Measurements from ENCODE around the gene TMIGD1. TPM values are rescaled to one million over a fixed set of nuclear protein-coding genes. Genes with fewer than 3 reads are reported as not detected.

TMIGD1 gene
- total and polyA plus RNA-seq, 2 of the 13 experiments (the other 11 are each of a cell fraction or from before 2014, with no cell fraction given) = not detected

DNA sequence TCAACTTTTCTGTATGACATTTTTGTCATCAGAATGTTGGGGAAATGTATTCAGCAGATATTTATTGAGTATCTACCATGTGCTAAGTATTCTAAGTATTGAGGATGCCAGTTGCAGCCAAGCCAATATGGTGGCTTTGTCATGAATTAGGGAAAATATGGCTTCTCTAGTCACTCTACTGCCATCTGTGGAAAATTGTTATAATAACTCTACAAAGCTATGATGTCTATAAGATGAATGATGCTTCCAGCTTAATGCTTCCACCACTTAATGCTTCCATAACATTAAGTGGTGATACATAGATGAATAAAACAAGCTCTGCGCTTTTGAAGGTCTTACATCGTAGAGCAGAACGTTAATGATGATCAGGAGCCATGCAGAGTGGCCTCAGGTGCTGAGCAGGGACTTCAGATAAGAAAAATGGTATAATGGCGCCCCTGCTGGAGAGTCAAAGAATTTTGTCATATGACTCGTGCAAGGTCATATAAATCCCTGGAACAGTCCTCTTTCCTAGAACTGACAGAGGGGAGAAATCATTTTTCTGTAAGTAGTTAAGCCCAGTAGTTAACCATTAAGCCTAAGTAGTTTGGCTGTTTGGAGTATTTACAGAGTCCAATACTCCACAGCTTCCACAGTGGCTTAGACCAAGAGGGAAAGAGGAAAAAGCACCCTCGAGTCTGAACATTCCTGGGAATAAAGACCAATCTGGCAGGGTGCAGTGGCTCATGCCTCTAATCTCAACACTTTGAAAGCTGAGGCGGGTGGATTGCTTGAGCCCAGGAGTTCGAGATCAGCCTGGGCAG lies 2.7 kb upstream of the TMIGD1 start (continued):
- no peak for TF ChIP-seq ATF7 (IDR thresholded peaks at IDR 0.05)
- no peak for TF ChIP-seq ATF7 (CRISPR knock-in tag; IDR thresholded peaks at IDR 0.05)
- no peak for TF ChIP-seq MTF1 (CRISPR knock-in tag; IDR thresholded peaks at IDR 0.05)
- TF ChIP-seq, protein P1, sequence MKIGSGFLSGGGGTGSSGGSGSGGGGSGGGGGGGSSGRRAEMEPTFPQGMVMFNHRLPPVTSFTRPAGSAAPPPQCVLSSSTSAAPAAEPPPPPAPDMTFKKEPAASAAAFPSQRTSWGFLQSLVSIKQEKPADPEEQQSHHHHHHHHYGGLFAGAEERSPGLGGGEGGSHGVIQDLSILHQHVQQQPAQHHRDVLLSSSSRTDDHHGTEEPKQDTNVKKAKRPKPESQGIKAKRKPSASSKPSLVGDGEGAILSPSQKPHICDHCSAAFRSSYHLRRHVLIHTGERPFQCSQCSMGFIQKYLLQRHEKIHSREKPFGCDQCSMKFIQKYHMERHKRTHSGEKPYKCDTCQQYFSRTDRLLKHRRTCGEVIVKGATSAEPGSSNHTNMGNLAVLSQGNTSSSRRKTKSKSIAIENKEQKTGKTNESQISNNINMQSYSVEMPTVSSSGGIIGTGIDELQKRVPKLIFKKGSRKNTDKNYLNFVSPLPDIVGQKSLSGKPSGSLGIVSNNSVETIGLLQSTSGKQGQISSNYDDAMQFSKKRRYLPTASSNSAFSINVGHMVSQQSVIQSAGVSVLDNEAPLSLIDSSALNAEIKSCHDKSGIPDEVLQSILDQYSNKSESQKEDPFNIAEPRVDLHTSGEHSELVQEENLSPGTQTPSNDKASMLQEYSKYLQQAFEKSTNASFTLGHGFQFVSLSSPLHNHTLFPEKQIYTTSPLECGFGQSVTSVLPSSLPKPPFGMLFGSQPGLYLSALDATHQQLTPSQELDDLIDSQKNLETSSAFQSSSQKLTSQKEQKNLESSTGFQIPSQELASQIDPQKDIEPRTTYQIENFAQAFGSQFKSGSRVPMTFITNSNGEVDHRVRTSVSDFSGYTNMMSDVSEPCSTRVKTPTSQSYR (CRISPR knock-in tag; IDR thresholded peaks at IDR 0.05; ENCODE audit: borderline replicate concordance) = no peak
- TF ChIP-seq, protein P2, sequence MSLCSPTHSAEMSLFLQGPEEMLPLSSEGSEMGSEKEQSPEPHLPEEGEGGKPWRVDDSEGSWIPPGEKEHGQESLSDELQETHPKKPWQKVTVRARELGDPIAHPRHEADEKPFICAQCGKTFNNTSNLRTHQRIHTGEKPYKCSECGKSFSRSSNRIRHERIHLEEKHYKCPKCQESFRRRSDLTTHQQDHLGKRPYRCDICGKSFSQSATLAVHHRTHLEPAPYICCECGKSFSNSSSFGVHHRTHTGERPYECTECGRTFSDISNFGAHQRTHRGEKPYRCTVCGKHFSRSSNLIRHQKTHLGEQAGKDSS (CRISPR knock-in tag; IDR thresholded peaks at IDR 0.05; ENCODE audit: borderline replicate concordance, low read depth) = no peak
- TF ChIP-seq YEATS2 (CRISPR knock-in tag; IDR thresholded peaks at IDR 0.05; ENCODE audit: borderline replicate concordance) = no peak
- TF ChIP-seq ZMYM3 (CRISPR knock-in tag; IDR thresholded peaks at IDR 0.05) = peak; percentile 42; the same call in 1 of the 2 replicates
- TF ChIP-seq TARDBP (CRISPR knock-in tag; IDR thresholded peaks at IDR 0.05) = no peak
- no peak for TF ChIP-seq ZNF670 (CRISPR knock-in tag; IDR thresholded peaks at IDR 0.05; ENCODE audit: borderline replicate concordance)
- no peak for TF ChIP-seq AKNA (CRISPR knock-in tag; IDR thresholded peaks at IDR 0.05; ENCODE audit: borderline replicate concordance)
- TF ChIP-seq AKAP8 (CRISPR knock-in tag; IDR thresholded peaks at IDR 0.05) = no peak
- TF ChIP-seq SMC3 (IDR thresholded peaks at IDR 0.05; ENCODE audit: low read length) = peak; percentile 42; the same call in 1 of the 2 replicates
- TF ChIP-seq, protein P3, sequence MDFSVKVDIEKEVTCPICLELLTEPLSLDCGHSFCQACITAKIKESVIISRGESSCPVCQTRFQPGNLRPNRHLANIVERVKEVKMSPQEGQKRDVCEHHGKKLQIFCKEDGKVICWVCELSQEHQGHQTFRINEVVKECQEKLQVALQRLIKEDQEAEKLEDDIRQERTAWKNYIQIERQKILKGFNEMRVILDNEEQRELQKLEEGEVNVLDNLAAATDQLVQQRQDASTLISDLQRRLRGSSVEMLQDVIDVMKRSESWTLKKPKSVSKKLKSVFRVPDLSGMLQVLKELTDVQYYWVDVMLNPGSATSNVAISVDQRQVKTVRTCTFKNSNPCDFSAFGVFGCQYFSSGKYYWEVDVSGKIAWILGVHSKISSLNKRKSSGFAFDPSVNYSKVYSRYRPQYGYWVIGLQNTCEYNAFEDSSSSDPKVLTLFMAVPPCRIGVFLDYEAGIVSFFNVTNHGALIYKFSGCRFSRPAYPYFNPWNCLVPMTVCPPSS (IDR thresholded peaks at IDR 0.05) = no peak
- no peak for TF ChIP-seq ZNF430 (CRISPR knock-in tag; IDR thresholded peaks at IDR 0.05)
- no peak for TF ChIP-seq NR2C2 (CRISPR knock-in tag; IDR thresholded peaks at IDR 0.05; ENCODE audit: borderline replicate concordance)
- TF ChIP-seq MXD3 (CRISPR knock-in tag; IDR thresholded peaks at IDR 0.05) = no peak
- no peak for TF ChIP-seq ZNF746 (CRISPR knock-in tag; IDR thresholded peaks at IDR 0.05)
- peak; percentile 23; the same call in 1 of the 2 replicates for TF ChIP-seq SP5 (CRISPR knock-in tag; IDR thresholded peaks at IDR 0.05; ENCODE audit: borderline replicate concordance, low read depth)
